ENCODE measurements around the gene SPOCK3. TPM values are rescaled to one million over a fixed set of nuclear protein-coding genes. Genes with fewer than 3 reads are reported as not detected.

The SPOCK3 gene
- total and polyA plus RNA-seq, 10 of the 15 experiments (the other 5 are each of a cell fraction or from before 2014, with no cell fraction given), result 0.06 to 0.39 (median 0.09) TPM; not detected in 5

DNA sequence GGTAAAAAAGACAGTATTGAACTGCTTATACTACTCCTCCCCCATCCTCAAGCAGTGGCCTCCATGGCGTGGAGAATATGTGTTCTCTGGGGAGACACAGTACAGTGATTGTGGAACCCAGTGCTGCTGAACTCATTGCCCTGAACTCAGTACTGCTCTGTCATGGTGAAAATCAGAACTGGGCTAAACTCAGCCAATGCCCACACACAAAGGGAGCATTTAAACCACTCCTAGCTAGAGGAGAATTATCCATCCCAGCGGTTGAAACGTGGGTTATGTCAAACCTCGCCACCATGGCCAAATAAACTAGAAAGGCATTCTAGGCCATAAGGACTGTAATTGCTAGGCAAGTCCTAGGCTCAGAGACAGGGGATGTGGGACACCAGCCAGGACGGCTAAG is 131.8 kb downstream of the SPOCK3 start:
- no peaks in the 10 kb centered on the region for H3K9me3 ChIP-seq (replicated peaks; ENCODE audit: control insufficient read depth, insufficient read depth, low read length)
- no peak overlapping the region for H3K4me2 ChIP-seq (ENCODE audit: control insufficient read depth, insufficient read depth)
- ChIA-PET CTCF (no interaction called here), POLR2A (interaction anchor here (0.6 kb wide), 1 partner anchor 809 kb away, joined by 3 read pairs; no protein-coding TSS in a partner anchor), RAD21 (ENCODE audit: unreplicated experiment) (interaction anchor here (0.6 kb wide), 1 partner anchor 808 kb away, joined by 3 read pairs; no protein-coding TSS in a partner anchor), SMC1A (ENCODE audit: uncharacterized antibody, unreplicated experiment) (interaction anchor here (1.7 kb wide), 1 partner anchor 15 kb away, joined by 3 read pairs; no protein-coding TSS in a partner anchor)
- ATAC-seq (no peak), DNase-seq (ENCODE audit: low read depth, low spot score) (no peak), FAIRE-seq (no peak)
- no peak overlapping the region for H3K9ac ChIP-seq (ENCODE audit: control insufficient read depth, insufficient read depth, low read length)
- H3K79me2 ChIP-seq (ENCODE audit: control insufficient read depth, insufficient read depth, low read length), result no peaks in the 10 kb centered on the region
- H3K27ac ChIP-seq (ENCODE audit: control insufficient read depth, insufficient read depth), result no peak overlapping the region
- BruUV-seq (replicated peaks), result no TSS peak
- no peaks in the 10 kb centered on the region for H4K20me1 ChIP-seq (ENCODE audit: control insufficient read depth, insufficient read depth)
- TF ChIP-seq SIN3A (IDR thresholded peaks at IDR 0.05; ENCODE audit: low read depth, low read length) (no peak), KLF5 (IDR thresholded peaks at IDR 0.05; ENCODE audit: partially characterized antibody) (no peak), STAT1 (conservative IDR thresholded peaks at IDR 0.05) (no peak), MTA3 (IDR thresholded peaks at IDR 0.05; ENCODE audit: borderline replicate concordance, low read length) (no peak), SIX5 (IDR thresholded peaks at IDR 0.05; ENCODE audit: low read depth, low read length, severe bottlenecking) (no peak), CHD1 (IDR thresholded peaks at IDR 0.05; ENCODE audit: low read depth, low read length) (no peak)
- TF ChIP-seq, protein P1, sequence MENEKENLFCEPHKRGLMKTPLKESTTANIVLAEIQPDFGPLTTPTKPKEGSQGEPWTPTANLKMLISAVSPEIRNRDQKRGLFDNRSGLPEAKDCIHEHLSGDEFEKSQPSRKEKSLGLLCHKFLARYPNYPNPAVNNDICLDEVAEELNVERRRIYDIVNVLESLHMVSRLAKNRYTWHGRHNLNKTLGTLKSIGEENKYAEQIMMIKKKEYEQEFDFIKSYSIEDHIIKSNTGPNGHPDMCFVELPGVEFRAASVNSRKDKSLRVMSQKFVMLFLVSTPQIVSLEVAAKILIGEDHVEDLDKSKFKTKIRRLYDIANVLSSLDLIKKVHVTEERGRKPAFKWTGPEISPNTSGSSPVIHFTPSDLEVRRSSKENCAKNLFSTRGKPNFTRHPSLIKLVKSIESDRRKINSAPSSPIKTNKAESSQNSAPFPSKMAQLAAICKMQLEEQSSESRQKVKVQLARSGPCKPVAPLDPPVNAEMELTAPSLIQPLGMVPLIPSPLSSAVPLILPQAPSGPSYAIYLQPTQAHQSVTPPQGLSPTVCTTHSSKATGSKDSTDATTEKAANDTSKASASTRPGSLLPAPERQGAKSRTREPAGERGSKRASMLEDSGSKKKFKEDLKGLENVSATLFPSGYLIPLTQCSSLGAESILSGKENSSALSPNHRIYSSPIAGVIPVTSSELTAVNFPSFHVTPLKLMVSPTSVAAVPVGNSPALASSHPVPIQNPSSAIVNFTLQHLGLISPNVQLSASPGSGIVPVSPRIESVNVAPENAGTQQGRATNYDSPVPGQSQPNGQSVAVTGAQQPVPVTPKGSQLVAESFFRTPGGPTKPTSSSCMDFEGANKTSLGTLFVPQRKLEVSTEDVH (IDR thresholded peaks at IDR 0.05; ENCODE audit: low read depth, partially characterized antibody), result no peak
- intact Hi-C loops (cut with micrococcal nuclease; ENCODE audit: unreplicated experiment), result loop anchor here (5.0 to 10.0 kb wide), 2 partner anchors 80 to 438 kb away; no protein-coding TSS in a partner anchor
- H3K36me3 ChIP-seq (ENCODE audit: control insufficient read depth in 2 of 2, insufficient read depth in 2 of 2, low read length in 1 of 2), result no peaks in the 10 kb centered on the region
- no peaks in the 10 kb centered on the region for H3K27me3 ChIP-seq (replicated peaks in 1 of 2; ENCODE audit: control insufficient read depth in 2 of 2, insufficient read depth in 2 of 2, low read length in 1 of 2)
- 23% methylated on average over 5 of the region's 5 CpGs for WGBS (ENCODE audit: insufficient coverage, insufficient replicate concordance, low lambda C conversion rate, missing lambda C conversion rate)
- no peak overlapping the region for H2AFZ ChIP-seq (ENCODE audit: control insufficient read depth, low read depth, low read length)
- H3K4me3 ChIP-seq, result no peak overlapping the region
- in situ Hi-C loops (cut with MboI), result no loop called here
- no peaks in the 10 kb centered on the region for H3K4me1 ChIP-seq (ENCODE audit: control insufficient read depth, insufficient read depth, low read length)

Measured in GM12878 (cell line).